Right atrium auricular region (tissue), 2 donors: ENCODE measurements around the gene ZFYVE28. TPM values are rescaled to one million over a fixed set of nuclear protein-coding genes. Genes with fewer than 3 reads are reported as not detected.

Experiments
- DNase-seq: peaks from one replicate; pipeline ENCODE4 v3.0.0-alpha.2; 2019; ENCODE audit warnings: low spot score
- H3K27ac ChIP-seq, 2 donors: fragments of 200-600 bp; sonication (generic); 1 replicate in 1 of 2; 2 replicates in 1 of 2; pipeline ENCODE4 v1.5.1; 2016 to 2019
- H3K27me3 ChIP-seq, 2 donors: fragments of 200-600 bp; sonication (generic); one replicate each; pipeline versions ENCODE4 v1.5.1 to v1.6.0; 2017 to 2019
- H3K36me3 ChIP-seq: fragments of 200-600 bp; sonication (generic); one replicate; pipeline ENCODE4 v1.5.1; 2016
- H3K4me1 ChIP-seq, 2 donors: fragments of 200-600 bp; sonication (generic); one replicate each; pipeline versions ENCODE4 v1.5.1 to v1.6.0; 2017 to 2019
- H3K4me3 ChIP-seq, 2 donors: fragments of 200-600 bp; sonication (generic); 1 replicate in 1 of 2; 2 replicates in 1 of 2; pipeline ENCODE4 v1.5.1; 2017 to 2019; ENCODE audit warnings: mild to moderate bottlenecking in 1 of 2, moderate library complexity in 1 of 2
- H3K9me3 ChIP-seq, 2 donors: fragments of 200-600 bp; sonication (generic); one replicate each; pipeline ENCODE4 v1.5.1; 2019
- total RNA-seq, 2 donors: library from RNA; depleted of rRNA; stranded (reverse); fragments of >200 nt; gene quantifications; one replicate each; pipeline ENCODE4 v1.1.0, GENCODE V29; 2016
- TF ChIP-seq, protein P1 (sequence below), 2 donors: fragments of 200-600 bp; sonication (generic); IDR thresholded peaks; one replicate each; pipeline ENCODE4 v1.5.1; 2019; ENCODE audit warnings: antibody characterized with exemption in 2 of 2

Gene ZFYVE28
- total RNA-seq, 2 donors from 2014 or later, result 3.4 to 6.0 TPM

GRCh38 chr4:2365913-2366210, 52.6 kb downstream of the ZFYVE28 start:
- no peaks in the 10 kb centered on the region for H3K36me3 ChIP-seq
- H3K27ac ChIP-seq, result no peak overlapping the region
- H3K27me3 ChIP-seq, result no peaks in the 10 kb centered on the region
- no peak for DNase-seq
- no peak overlapping the region for H3K4me3 ChIP-seq
- peaks cover 0 to 10% of the 10 kb centered on the region in 2 donors for H3K9me3 ChIP-seq
- TF ChIP-seq, protein P1, sequence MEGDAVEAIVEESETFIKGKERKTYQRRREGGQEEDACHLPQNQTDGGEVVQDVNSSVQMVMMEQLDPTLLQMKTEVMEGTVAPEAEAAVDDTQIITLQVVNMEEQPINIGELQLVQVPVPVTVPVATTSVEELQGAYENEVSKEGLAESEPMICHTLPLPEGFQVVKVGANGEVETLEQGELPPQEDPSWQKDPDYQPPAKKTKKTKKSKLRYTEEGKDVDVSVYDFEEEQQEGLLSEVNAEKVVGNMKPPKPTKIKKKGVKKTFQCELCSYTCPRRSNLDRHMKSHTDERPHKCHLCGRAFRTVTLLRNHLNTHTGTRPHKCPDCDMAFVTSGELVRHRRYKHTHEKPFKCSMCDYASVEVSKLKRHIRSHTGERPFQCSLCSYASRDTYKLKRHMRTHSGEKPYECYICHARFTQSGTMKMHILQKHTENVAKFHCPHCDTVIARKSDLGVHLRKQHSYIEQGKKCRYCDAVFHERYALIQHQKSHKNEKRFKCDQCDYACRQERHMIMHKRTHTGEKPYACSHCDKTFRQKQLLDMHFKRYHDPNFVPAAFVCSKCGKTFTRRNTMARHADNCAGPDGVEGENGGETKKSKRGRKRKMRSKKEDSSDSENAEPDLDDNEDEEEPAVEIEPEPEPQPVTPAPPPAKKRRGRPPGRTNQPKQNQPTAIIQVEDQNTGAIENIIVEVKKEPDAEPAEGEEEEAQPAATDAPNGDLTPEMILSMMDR (IDR thresholded peaks at IDR 0.05), result no peak
- peaks cover 0 to 23% of the 10 kb centered on the region in 2 donors for H3K4me1 ChIP-seq

GRCh38 chr4:2365054-2365912, 53.2 kb downstream of the ZFYVE28 start:
- Histone ChIP-seq H3K36me3 (no peaks in the 10 kb centered on the region), H3K4me1 (peaks cover 0 to 23% of the 10 kb centered on the region in 2 donors), H3K27me3 (no peaks in the 10 kb centered on the region), H3K9me3 (peaks cover 0 to 10% of the 10 kb centered on the region in 2 donors), H3K4me3 (peak overlapping the region; percentile 34 to 62), H3K27ac (peak overlapping the region in 1 of 2 donors; percentile 35)
- DNase-seq, result no peak
- TF ChIP-seq, protein P1 (IDR thresholded peaks at IDR 0.05), result no peak

DNA sequence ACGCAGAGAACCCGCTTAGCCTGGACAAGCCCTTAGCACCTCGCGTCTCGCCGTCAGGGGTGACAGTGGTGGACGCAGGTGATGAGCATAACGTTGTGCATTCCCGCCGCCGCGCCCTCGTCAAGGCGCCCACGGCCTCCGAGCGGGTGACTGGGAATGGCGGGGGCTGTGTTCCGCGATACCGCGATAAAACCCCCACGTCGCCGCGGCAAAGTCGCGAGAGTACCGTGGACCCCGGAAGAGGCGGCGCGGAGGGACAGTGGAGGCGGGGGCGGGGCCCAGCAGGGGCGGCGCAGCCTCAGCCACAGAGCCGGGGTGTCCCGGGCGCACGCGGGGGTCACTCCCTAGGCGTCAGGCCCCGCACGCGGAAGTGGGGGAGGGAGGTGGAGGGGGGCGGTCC, 53.8 kb downstream of the ZFYVE28 start:
- TF ChIP-seq, protein P1 (IDR thresholded peaks at IDR 0.05), result no peak
- peak overlapping the region; percentile 34 to 62 for H3K4me3 ChIP-seq
- peaks cover 0 to 10% of the 10 kb centered on the region in 2 donors for H3K9me3 ChIP-seq
- peak overlapping the region in 1 of 2 donors; percentile 35 for H3K27ac ChIP-seq
- no peaks in the 10 kb centered on the region for H3K27me3 ChIP-seq
- H3K4me1 ChIP-seq, result peaks cover 0 to 23% of the 10 kb centered on the region in 2 donors
- no peak for DNase-seq
- H3K36me3 ChIP-seq, result no peaks in the 10 kb centered on the region

GRCh38 chr4:2363951-2364653, 54.3 kb downstream of the ZFYVE28 start:
- Histone ChIP-seq H3K27me3 (no peaks in the 10 kb centered on the region), H3K4me3 (peak overlapping the region; percentile 34 to 62), H3K9me3 (peaks cover 0 to 7% of the 10 kb centered on the region in 2 donors), H3K36me3 (no peaks in the 10 kb centered on the region), H3K27ac (peak overlapping the region in 1 of 2 donors; percentile 35), H3K4me1 (peaks cover 0 to 23% of the 10 kb centered on the region in 2 donors)
- TF ChIP-seq, protein P1 (IDR thresholded peaks at IDR 0.05), result no peak
- no peak for DNase-seq

DNA sequence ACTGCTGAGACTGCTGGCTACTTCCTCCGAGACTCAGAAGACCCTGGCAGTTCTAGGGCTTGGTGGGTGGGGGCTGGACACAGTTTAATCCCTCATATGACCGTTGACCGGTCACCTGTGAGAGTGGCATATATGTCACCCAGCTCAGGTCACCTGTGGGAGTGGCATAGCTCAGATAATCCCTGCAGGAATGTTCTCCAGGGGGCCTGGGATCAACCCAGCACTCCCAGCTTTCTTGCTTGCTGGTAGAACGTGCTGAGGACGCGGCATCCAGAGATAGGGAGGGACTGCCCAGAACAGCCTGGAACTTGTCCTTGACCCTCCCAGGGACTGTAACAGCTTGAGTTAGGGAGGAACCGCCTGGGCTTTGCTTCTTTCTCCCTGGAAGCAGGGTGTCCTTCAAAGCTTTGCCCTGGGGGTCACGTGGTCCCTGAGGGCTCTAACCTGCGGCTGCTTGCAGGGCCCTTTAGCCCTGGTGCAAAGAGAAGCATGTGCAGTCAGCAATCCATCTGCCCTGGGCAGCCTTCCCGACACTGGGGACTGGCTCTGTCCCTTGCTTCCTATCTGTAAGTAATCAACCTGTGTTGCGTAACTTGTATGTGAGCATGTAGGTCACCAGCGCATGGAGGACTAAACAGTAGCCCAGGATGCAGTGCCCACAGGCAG, 55.3 kb downstream of the ZFYVE28 start:
- no peak overlapping the region for H3K27ac ChIP-seq
- TF ChIP-seq, protein P1 (IDR thresholded peaks at IDR 0.05), result no peak
- H3K36me3 ChIP-seq, result no peaks in the 10 kb centered on the region
- no peak for DNase-seq
- H3K4me3 ChIP-seq, result no peak overlapping the region
- H3K4me1 ChIP-seq, result peaks cover 0 to 23% of the 10 kb centered on the region in 2 donors
- no peaks in the 10 kb centered on the region for H3K27me3 ChIP-seq
- H3K9me3 ChIP-seq, result no peaks in the 10 kb centered on the region
